ACC112 (cell line): ENCODE measurements around the gene TTC9C.
"Not testable (repeated sequence)": the region's sequence is repeated elsewhere in the genome, so short reads cannot be mapped to it uniquely, and the experiment has no call there.

Source experiments
- H2AFZ ChIP-seq: fragments of 200-600 bp; sonication (generic); one replicate; pipeline ENCODE4 v1.6.0; 2017; ENCODE audit warnings: antibody characterized with exemption, low read length; ENCODE audit not compliant: unreplicated experiment
- H3K27ac ChIP-seq: fragments of 200-600 bp; sonication (generic); 2 replicates; pipeline ENCODE4 v1.5.1; 2014; ENCODE audit warnings: low read depth, mild to moderate bottlenecking, antibody characterized with exemption, low read length, moderate library complexity
- H3K27me3 ChIP-seq: fragments of 200-600 bp; sonication (generic); 2 replicates; pipeline ENCODE4 v1.6.1; 2014; ENCODE audit warnings: mild to moderate bottlenecking, antibody characterized with exemption, low read length, moderate library complexity, mixed read lengths; ENCODE audit not compliant: insufficient read depth
- H3K36me3 ChIP-seq: fragments of 200-600 bp; sonication (generic); 2 replicates; pipeline ENCODE4 v1.6.1; 2016; ENCODE audit warnings: mild to moderate bottlenecking, antibody characterized with exemption, low read length, moderate library complexity, mixed read lengths; ENCODE audit not compliant: insufficient read depth
- H3K4me1 ChIP-seq: fragments of 200-600 bp; sonication (generic); one replicate; pipeline ENCODE4 v1.6.1; 2016; ENCODE audit warnings: low read length, mixed read lengths; ENCODE audit not compliant: insufficient read depth, unreplicated experiment, control insufficient read depth
- H3K4me3 ChIP-seq: fragments of 200-600 bp; sonication (generic); 2 replicates; pipeline ENCODE4 v1.5.1; 2014; ENCODE audit warnings: mild to moderate bottlenecking, low read depth, low read length
- H3K79me2 ChIP-seq: fragments of 200-600 bp; sonication (generic); one replicate; pipeline ENCODE4 v1.6.0; 2016; ENCODE audit warnings: low read length; ENCODE audit not compliant: control insufficient read depth, unreplicated experiment, insufficient read depth

The TTC9C gene

GRCh38 chr11:62694455-62695167 lies 33.7 kb upstream of the TTC9C start:
- Histone ChIP-seq H3K4me1 (peaks cover 8% of the 10 kb centered on the region), H2AFZ (no peak overlapping the region), H3K27ac (peak overlapping the region; percentile 38; the same call in 1 of the 2 replicates)

GRCh38 chr11:62702246-62702645 lies 26.0 kb upstream of the TTC9C start:
- H3K4me1 ChIP-seq = peaks cover 12% of the 10 kb centered on the region

More at GRCh38 chr11:62694455-62695167, 33.7 kb upstream of the TTC9C start:
- H3K79me2 ChIP-seq = no peaks in the 10 kb centered on the region
- no peak overlapping the region for H3K4me3 ChIP-seq
- no peaks in the 10 kb centered on the region for H3K27me3 ChIP-seq
- peaks cover 15% of the 10 kb centered on the region; the same call in 1 of the 2 replicates for H3K36me3 ChIP-seq

DNA sequence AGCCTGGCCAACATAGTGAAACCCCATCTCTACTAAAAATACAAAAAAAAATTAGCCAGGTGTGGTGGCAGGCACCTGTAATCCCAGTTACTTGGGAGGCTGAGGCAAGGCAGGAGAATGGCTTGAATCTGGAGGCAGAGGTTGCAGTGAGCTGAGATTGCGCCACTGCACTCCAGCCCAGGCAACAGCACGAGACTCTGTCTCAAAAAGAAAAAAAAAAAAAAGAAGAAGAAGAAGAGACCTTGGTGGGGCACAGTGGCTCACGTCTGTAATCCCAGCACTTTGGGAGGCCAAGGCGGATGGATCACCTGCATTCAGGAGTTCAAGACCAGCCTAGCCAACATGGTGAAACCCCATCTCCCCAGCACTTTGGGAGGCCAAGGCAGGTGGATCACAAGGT lies 24.4 kb upstream of the TTC9C start:
- not testable (repeated sequence) for H3K27ac ChIP-seq, H3K79me2 ChIP-seq, H3K4me3 ChIP-seq, H3K27me3 ChIP-seq, H2AFZ ChIP-seq
- peaks cover 17% of the 10 kb centered on the region for H3K4me1 ChIP-seq
- peaks cover 12% of the 10 kb centered on the region for H3K36me3 ChIP-seq

More at GRCh38 chr11:62702246-62702645, 26.0 kb upstream of the TTC9C start:
- H2AFZ ChIP-seq = no peak overlapping the region
- H3K36me3 ChIP-seq = peaks cover 12% of the 10 kb centered on the region
- no peaks in the 10 kb centered on the region for H3K27me3 ChIP-seq
- H3K27ac ChIP-seq = no peak overlapping the region
- H3K4me3 ChIP-seq = no peak overlapping the region
- H3K79me2 ChIP-seq = no peaks in the 10 kb centered on the region

- H3K79me2 ChIP-seq = no peaks in the 10 kb centered on the region
- H3K27ac ChIP-seq = peak overlapping the region; percentile 66
- peaks cover 15% of the 10 kb centered on the region for H3K36me3 ChIP-seq
- peak overlapping the region; percentile 75 for H3K4me3 ChIP-seq
- no peaks in the 10 kb centered on the region for H3K27me3 ChIP-seq
- peak overlapping the region; percentile 30 for H2AFZ ChIP-seq
- peaks cover 26% of the 10 kb centered on the region for H3K4me1 ChIP-seq
These were observed 22.9 kb upstream of the TTC9C start for GRCh38 chr11:62705413-62705812.

DNA sequence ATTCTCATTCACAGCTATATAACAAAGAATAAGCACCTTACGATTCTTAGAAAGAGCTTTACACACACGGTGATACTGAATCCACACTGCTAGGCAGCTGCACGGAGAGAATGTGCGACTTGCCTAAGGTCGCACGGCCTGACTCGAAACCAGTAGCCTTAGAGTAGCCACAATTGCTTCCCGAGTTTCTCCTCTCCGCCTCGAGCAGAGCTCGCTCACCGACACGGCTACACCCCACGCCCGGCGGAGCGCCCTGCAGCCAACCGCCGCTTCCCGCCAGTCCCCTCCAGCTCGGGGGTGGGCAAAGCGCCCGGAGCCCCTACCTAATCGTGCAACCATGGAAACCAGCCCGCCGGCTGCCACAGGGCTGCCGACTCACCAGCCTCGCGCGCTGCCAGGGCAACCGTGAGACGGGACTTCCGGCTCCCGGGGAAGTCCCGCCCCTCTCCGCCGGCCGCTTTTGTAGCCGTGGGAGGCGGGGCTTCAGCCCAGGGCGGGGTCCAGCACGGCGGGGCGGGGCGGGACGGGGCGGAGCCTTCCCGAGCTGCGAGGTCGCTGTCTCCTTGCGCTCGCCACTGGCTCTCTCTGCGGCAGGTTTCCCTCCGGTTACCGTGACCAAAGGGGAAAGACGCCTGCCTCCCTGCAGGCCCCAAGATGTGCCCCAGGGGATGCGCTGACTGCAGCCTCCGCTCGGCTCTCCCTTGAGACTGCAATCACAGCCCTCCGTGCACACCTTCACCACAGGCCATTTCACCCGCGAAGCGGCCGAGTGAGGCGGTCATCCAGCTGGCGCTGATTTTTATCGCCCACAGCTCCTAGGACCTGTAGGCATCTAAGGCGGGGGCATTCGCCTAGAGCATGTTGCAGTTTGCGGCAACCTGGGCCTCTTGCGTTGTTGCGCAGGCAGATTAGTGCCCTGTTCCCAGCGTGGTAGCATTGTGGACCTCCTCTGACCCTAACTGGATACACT lies 22.1 kb upstream of the TTC9C start:
- Histone ChIP-seq H3K27ac (peak overlapping the region; percentile 66), H3K79me2 (no peaks in the 10 kb centered on the region), H3K4me3 (peak overlapping the region; percentile 75), H3K36me3 (peaks cover 16% of the 10 kb centered on the region), H3K27me3 (no peaks in the 10 kb centered on the region), H3K4me1 (peaks cover 27% of the 10 kb centered on the region), H2AFZ (peak overlapping the region; percentile 30)

DNA sequence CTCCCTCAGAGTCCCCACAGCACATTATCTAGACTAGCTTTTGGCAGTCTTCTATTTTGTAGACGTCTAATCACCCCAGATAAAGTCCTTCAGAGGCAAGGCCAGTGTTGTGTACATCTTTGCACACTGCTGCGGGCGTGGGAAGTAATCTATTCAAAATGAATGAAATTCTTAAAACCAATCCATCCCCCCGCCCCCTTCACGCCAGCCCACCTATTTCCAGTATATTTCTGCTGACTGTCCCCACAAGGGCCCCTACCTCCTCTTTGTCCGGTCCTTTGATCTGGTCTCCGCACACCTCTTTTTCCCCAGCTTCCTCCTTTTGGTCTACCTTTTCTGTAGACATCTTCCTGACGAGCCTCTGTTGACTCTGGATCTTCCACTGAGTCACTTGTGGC lies 21.4 kb upstream of the TTC9C start:
- peaks cover 14% of the 10 kb centered on the region; the same call in 1 of the 2 replicates for H3K36me3 ChIP-seq
- H3K27ac ChIP-seq = no peak overlapping the region
- peaks cover 27% of the 10 kb centered on the region for H3K4me1 ChIP-seq
- H3K4me3 ChIP-seq = peak overlapping the region; percentile 75; the same call in 1 of the 2 replicates
- H3K79me2 ChIP-seq = no peaks in the 10 kb centered on the region
- no peak overlapping the region for H2AFZ ChIP-seq
- no peaks in the 10 kb centered on the region for H3K27me3 ChIP-seq

GRCh38 chr11:62707277-62707861 lies 20.9 kb upstream of the TTC9C start, which contains the start of the genes BSCL2 and GNG3:
Gene BSCL2, minus strand, starts transcription at chr11:62707424. Its CDS starts 229 bp downstream, at chr11:62707195.
Gene GNG3, plus strand, starts transcription at chr11:62707676. Its CDS starts 620 bp downstream, at chr11:62708296.
- no peaks in the 10 kb centered on the region for H3K79me2 ChIP-seq
- peaks cover 18% of the 10 kb centered on the region for H3K36me3 ChIP-seq
- H3K4me3 ChIP-seq = peak within 1 kb of the TSS; percentile 75
- no peak within 1 kb of the TSS for H3K27ac ChIP-seq
- H2AFZ ChIP-seq = no peak within 1 kb of the TSS
- H3K27me3 ChIP-seq = no peaks in the 10 kb centered on the region
- peaks cover 27% of the 10 kb centered on the region for H3K4me1 ChIP-seq

DNA sequence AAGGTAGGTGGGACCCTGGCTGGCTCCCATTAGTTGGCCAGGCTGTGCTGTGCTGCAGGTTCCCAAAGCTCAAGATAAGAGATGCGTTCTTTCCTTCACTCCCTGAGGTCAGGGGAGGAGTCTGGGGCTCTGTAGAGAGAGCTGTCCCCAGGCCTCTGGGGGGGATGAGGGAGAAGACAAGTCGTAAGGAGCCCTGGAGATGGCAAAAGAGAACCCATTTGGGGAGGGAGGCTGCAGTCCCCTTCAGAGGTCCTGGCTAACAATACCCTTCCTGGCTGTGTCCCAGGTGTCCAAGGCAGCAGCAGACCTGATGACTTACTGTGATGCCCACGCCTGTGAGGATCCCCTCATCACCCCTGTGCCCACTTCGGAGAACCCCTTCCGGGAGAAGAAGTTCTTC lies 19.9 kb upstream of the TTC9C start:
- H3K4me3 ChIP-seq = peak overlapping the region; percentile 79
- H3K27ac ChIP-seq = 0 out of 2 replicates have a peak overlapping the region, but pooled peaks have one; percentile 88
- H3K4me1 ChIP-seq = peaks cover 34% of the 10 kb centered on the region
- H3K27me3 ChIP-seq = no peaks in the 10 kb centered on the region
- H3K36me3 ChIP-seq = peaks cover 22% of the 10 kb centered on the region
- no peak overlapping the region for H2AFZ ChIP-seq
- H3K79me2 ChIP-seq = no peaks in the 10 kb centered on the region

DNA sequence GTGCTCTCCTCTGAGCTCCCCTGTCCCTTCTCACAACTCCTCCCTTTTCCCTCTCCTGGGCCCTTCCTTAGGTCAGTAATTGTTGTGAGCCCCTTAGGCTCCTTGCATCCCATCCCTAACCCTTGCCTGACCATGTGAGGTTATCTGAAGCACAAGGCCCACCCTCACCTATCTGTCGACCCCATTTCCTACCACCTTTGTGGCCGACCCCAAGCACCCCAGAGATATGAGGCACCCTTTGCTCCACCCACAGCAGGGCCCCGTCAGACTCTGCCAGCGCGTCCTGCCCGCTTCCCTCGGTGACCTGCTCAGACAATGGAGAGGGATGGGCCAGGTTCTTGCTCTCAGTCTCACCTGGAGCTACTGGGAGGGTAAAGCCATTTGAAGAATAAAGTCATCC lies 19.5 kb upstream of the TTC9C start:
- H3K27ac ChIP-seq = peak overlapping the region; percentile 88
- no peaks in the 10 kb centered on the region for H3K27me3 ChIP-seq
- H2AFZ ChIP-seq = peak overlapping the region; percentile 66
- H3K4me3 ChIP-seq = peak overlapping the region; percentile 79
- H3K4me1 ChIP-seq = peaks cover 36% of the 10 kb centered on the region
- peaks cover 26% of the 10 kb centered on the region for H3K36me3 ChIP-seq
- no peaks in the 10 kb centered on the region for H3K79me2 ChIP-seq
